ENCODE results near the gene AP1B1.

Gene AP1B1

GRCh38 chr22:29311464-29312217 is 76.7 kb downstream of the AP1B1 start:
- no peak for DNase-seq

- peak; percentile 54 for DNase-seq
Observed at GRCh38 chr22:29310863-29311339, 77.5 kb downstream of the AP1B1 start.

- no peak for DNase-seq
Observed at GRCh38 chr22:29310065-29310862, 78.1 kb downstream of the AP1B1 start.

GRCh38 chr22:29309332-29310064 is 78.9 kb downstream of the AP1B1 start:
- DNase-seq, result no peak

- DNase-seq, result no peak
Observed at GRCh38 chr22:29308791-29309262, 79.5 kb downstream of the AP1B1 start.

GRCh38 chr22:29308148-29308790 is 80.1 kb downstream of the AP1B1 start:
- DNase-seq, result no peak

- no peak for DNase-seq
Observed at GRCh38 chr22:29307596-29308147, 80.7 kb downstream of the AP1B1 start.

- DNase-seq, result peak; percentile 86
Observed at GRCh38 chr22:29306835-29307595, 81.4 kb downstream of the AP1B1 start.

GRCh38 chr22:29306175-29306834 is 82.1 kb downstream of the AP1B1 start, which contains the start of gene GAS2L1:
Gene GAS2L1, plus strand, starts transcription at chr22:29306650. Its CDS starts 1,456 bp downstream, at chr22:29308106.
- DNase-seq, result peak; percentile 84

- no peak for DNase-seq
Observed at GRCh38 chr22:29305836-29306174, 82.6 kb downstream of the AP1B1 start.

- peak; percentile 41 for DNase-seq
Observed at GRCh38 chr22:29302681-29303465, 85.5 kb downstream of the AP1B1 start.

GRCh38 chr22:29302402-29302680 is 86.0 kb downstream of the AP1B1 start:
- no peak for DNase-seq

- peak; percentile 32 for DNase-seq
Observed at GRCh38 chr22:29301716-29302401, 86.5 kb downstream of the AP1B1 start.

GRCh38 chr22:29300807-29301601 is 87.4 kb downstream of the AP1B1 start:
- peak; percentile 46 for DNase-seq

- no peak for DNase-seq
Observed at GRCh38 chr22:29300467-29300806, 87.9 kb downstream of the AP1B1 start.

- DNase-seq, result no peak
Observed at GRCh38 chr22:29299136-29299900, 89.1 kb downstream of the AP1B1 start.

- DNase-seq, result no peak
Observed at GRCh38 chr22:29298641-29299040, 89.7 kb downstream of the AP1B1 start.

- no peak for DNase-seq
Observed at GRCh38 chr22:29292379-29292778, 96.0 kb downstream of the AP1B1 start.

Data from NCI-H82 (cell line).